GM19043 (cell line): ENCODE data around the gene PAK1.

Experiments
- ATAC-seq: cut with Tn5 transposase; IDR thresholded peaks from one replicate; pipeline ENCODE4 v1.9.1; 2021; ENCODE audit warnings: low read depth; ENCODE audit not compliant: unreplicated experiment

Gene PAK1

GRCh38 chr11:77379253-77379652, 94.6 kb downstream of the PAK1 start:
- ATAC-seq, result no peak

GRCh38 chr11:77377734-77378133, 96.2 kb downstream of the PAK1 start:
- ATAC-seq, result no peak

GRCh38 chr11:77375107-77375506, 98.8 kb downstream of the PAK1 start:
- ATAC-seq, result no peak

GRCh38 chr11:77374611-77375031, 99.3 kb downstream of the PAK1 start:
- ATAC-seq, result no peak

GRCh38 chr11:77374108-77374507, 99.8 kb downstream of the PAK1 start:
- no peak for ATAC-seq

- no peak for ATAC-seq
These were observed 101.2 kb downstream of the PAK1 start for GRCh38 chr11:77372726-77373125.

- ATAC-seq, result no peak
These were observed 102.2 kb downstream of the PAK1 start for GRCh38 chr11:77371646-77372045.

- ATAC-seq, result no peak
These were observed 103.7 kb downstream of the PAK1 start for GRCh38 chr11:77370217-77370616.

- no peak for ATAC-seq
These were observed 112.7 kb downstream of the PAK1 start for GRCh38 chr11:77361184-77361583.

- ATAC-seq, result no peak
These were observed 114.4 kb downstream of the PAK1 start for GRCh38 chr11:77359481-77359880.

GRCh38 chr11:77353131-77353530, 120.8 kb downstream of the PAK1 start:
- ATAC-seq, result no peak

GRCh38 chr11:77351281-77351886, 122.5 kb downstream of the PAK1 start:
- no peak for ATAC-seq

GRCh38 chr11:77347948-77348347, 125.9 kb downstream of the PAK1 start:
- ATAC-seq, result no peak

GRCh38 chr11:77346906-77347603, 126.8 kb downstream of the PAK1 start:
- no peak for ATAC-seq

GRCh38 chr11:77345621-77346020, 128.3 kb downstream of the PAK1 start:
- no peak for ATAC-seq

GRCh38 chr11:77340501-77340900, 133.4 kb downstream of the PAK1 start:
- ATAC-seq, result no peak

GRCh38 chr11:77332259-77332658, 141.6 kb downstream of the PAK1 start:
- ATAC-seq, result no peak

- ATAC-seq, result no peak
These were observed 148.7 kb downstream of the PAK1 start for GRCh38 chr11:77325159-77325558.

- ATAC-seq, result no peak
These were observed 149.4 kb downstream of the PAK1 start for GRCh38 chr11:77324508-77324907.

- ATAC-seq, result no peak
These were observed 150.8 kb downstream of the PAK1 start for GRCh38 chr11:77322926-77323590.

GRCh38 chr11:77322506-77322905, 151.4 kb downstream of the PAK1 start:
- ATAC-seq, result no peak

GRCh38 chr11:77320351-77320750, 153.5 kb downstream of the PAK1 start:
- ATAC-seq, result no peak
